ENCODE measurements around the gene GPR137. TPM values are rescaled to one million over a fixed set of nuclear protein-coding genes. Genes with fewer than 3 reads are reported as not detected.
A peak's percentile ranks its signal among the peaks of the same experiment; 100 is the strongest.

GPR137 gene
- total RNA-seq, 4 donors from 2014 or later: 20.9 to 36.1 (median 25.4) TPM

- no peaks in the 10 kb centered on the region for H3K36me3 ChIP-seq
- TF ChIP-seq, protein P1, sequence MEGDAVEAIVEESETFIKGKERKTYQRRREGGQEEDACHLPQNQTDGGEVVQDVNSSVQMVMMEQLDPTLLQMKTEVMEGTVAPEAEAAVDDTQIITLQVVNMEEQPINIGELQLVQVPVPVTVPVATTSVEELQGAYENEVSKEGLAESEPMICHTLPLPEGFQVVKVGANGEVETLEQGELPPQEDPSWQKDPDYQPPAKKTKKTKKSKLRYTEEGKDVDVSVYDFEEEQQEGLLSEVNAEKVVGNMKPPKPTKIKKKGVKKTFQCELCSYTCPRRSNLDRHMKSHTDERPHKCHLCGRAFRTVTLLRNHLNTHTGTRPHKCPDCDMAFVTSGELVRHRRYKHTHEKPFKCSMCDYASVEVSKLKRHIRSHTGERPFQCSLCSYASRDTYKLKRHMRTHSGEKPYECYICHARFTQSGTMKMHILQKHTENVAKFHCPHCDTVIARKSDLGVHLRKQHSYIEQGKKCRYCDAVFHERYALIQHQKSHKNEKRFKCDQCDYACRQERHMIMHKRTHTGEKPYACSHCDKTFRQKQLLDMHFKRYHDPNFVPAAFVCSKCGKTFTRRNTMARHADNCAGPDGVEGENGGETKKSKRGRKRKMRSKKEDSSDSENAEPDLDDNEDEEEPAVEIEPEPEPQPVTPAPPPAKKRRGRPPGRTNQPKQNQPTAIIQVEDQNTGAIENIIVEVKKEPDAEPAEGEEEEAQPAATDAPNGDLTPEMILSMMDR (IDR thresholded peaks at IDR 0.05): peak; percentile 13 to 34 (median 26)
- TF ChIP-seq POLR2A (IDR thresholded peaks at IDR 0.05; ENCODE audit: low read depth): no peak
- no peak for TF ChIP-seq EP300 (IDR thresholded peaks at IDR 0.05)
- no peak for TF ChIP-seq POLR2AphosphoS5 (IDR thresholded peaks at IDR 0.05)
- no peaks in the 10 kb centered on the region for H3K27me3 ChIP-seq
- H3K4me3 ChIP-seq: no peak overlapping the region
- intact Hi-C loops (cut with DNase I): no loop called here
- no peaks in the 10 kb centered on the region for H3K9me3 ChIP-seq
- no peak for DNase-seq (ENCODE audit: extremely low spot score)
- 40% methylated on average over 11 of the region's 20 CpGs for WGBS
- H3K27ac ChIP-seq (replicated peaks in 1 of 4): no peak overlapping the region
- peaks cover 4 to 11% (median 9%) of the 10 kb centered on the region in 4 donors for H3K4me1 ChIP-seq
These were observed 46.1 kb downstream of the GPR137 start for GRCh38 chr11:64331569-64332371.

DNA sequence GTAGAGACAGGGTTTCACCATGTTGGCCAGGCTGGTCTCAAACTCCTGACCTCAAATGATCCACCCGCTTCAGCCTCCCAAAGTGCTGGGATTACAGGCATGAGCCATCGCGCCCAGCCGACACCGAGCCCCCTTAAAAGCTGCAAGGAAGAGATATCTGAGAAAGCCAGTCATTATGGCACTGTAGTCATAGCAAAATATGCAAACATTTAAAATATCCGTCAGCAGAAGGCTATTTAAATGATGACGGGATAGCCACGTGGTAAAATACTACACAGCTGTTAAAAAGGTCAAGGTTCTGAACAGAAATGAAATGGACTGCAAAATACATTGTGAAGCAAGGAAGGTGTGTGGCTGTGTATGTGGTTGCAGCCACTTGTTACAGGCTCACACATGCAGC, 47.9 kb downstream of the GPR137 start:
- TF ChIP-seq, protein P1 (IDR thresholded peaks at IDR 0.05): no peak
- TF ChIP-seq EP300 (IDR thresholded peaks at IDR 0.05) (no peak), POLR2A (IDR thresholded peaks at IDR 0.05; ENCODE audit: low read depth) (no peak), POLR2AphosphoS5 (IDR thresholded peaks at IDR 0.05) (no peak)
- no peak overlapping the region for H3K27ac ChIP-seq (replicated peaks in 1 of 4)
- H3K27me3 ChIP-seq: no peaks in the 10 kb centered on the region
- H3K36me3 ChIP-seq: no peaks in the 10 kb centered on the region
- WGBS: 86% methylated on average over 8 of the region's 8 CpGs
- H3K9me3 ChIP-seq: no peaks in the 10 kb centered on the region
- no peak for DNase-seq (ENCODE audit: extremely low spot score)
- peaks cover 4 to 11% (median 9%) of the 10 kb centered on the region in 4 donors for H3K4me1 ChIP-seq
- intact Hi-C loops (cut with DNase I): no loop called here
- H3K4me3 ChIP-seq: no peak overlapping the region

- intact Hi-C loops (cut with DNase I): no loop called here
- H3K9me3 ChIP-seq: no peaks in the 10 kb centered on the region
- peaks cover 4 to 11% (median 9%) of the 10 kb centered on the region in 4 donors for H3K4me1 ChIP-seq
- H3K27me3 ChIP-seq: no peaks in the 10 kb centered on the region
- H3K27ac ChIP-seq (replicated peaks in 1 of 4): no peak overlapping the region
- TF ChIP-seq, protein P1 (IDR thresholded peaks at IDR 0.05): no peak
- no peak for TF ChIP-seq POLR2AphosphoS5 (IDR thresholded peaks at IDR 0.05)
- DNase-seq (ENCODE audit: extremely low spot score): no peak
- H3K4me3 ChIP-seq: no peak overlapping the region
- 70% methylated on average over 12 of the region's 13 CpGs for WGBS
- H3K36me3 ChIP-seq: no peaks in the 10 kb centered on the region
These were observed 49.4 kb downstream of the GPR137 start for GRCh38 chr11:64334764-64335735.

GRCh38 chr11:64337538-64338249, 52.0 kb downstream of the GPR137 start:
- no peak overlapping the region for H3K4me3 ChIP-seq

More at GRCh38 chr11:64337538-64338249, 52.0 kb downstream of the GPR137 start:
- TF ChIP-seq EP300 (IDR thresholded peaks at IDR 0.05) (no peak), POLR2A (IDR thresholded peaks at IDR 0.05; ENCODE audit: low read depth) (no peak), POLR2AphosphoS5 (IDR thresholded peaks at IDR 0.05) (no peak)
- TF ChIP-seq, protein P1 (IDR thresholded peaks at IDR 0.05): no peak
- Histone ChIP-seq H3K9me3 (no peaks in the 10 kb centered on the region), H3K27me3 (no peaks in the 10 kb centered on the region), H3K4me1 (peaks cover 7 to 22% (median 17%) of the 10 kb centered on the region in 4 donors), H3K36me3 (no peaks in the 10 kb centered on the region), H3K27ac (replicated peaks in 1 of 4) (no peak overlapping the region)
- intact Hi-C loops (cut with DNase I): no loop called here
- DNase-seq (ENCODE audit: extremely low spot score): no peak
- 75% methylated on average over 8 of the region's 8 CpGs for WGBS

All from esophagus muscularis mucosa (tissue), 4 donors.